Gastroesophageal sphincter (tissue), 3 donors: ENCODE data around the gene RANBP3.

ENCODE experiments used
- POLR2A ChIP-seq, 2 donors: fragments of 450-650 bp; IDR thresholded peaks; one replicate each; pipeline ENCODE4 v1.6.1; 2017; ENCODE audit warnings: antibody characterized with exemption in 2 of 2, mild to moderate bottlenecking in 2 of 2, moderate library complexity in 1 of 2
- TF ChIP-seq, protein P1 (sequence below), 4 experiments: fragments of 200-600 bp in 2 of 4; fragments of 450-650 bp in 2 of 4; sonication (generic) in 1 of 4; IDR thresholded peaks; one replicate each; pipeline ENCODE4 v1.5.1; 2017 to 2019; ENCODE audit warnings: antibody characterized with exemption in 4 of 4, mild to moderate bottlenecking in 2 of 4, moderate library complexity in 2 of 4

DNA sequence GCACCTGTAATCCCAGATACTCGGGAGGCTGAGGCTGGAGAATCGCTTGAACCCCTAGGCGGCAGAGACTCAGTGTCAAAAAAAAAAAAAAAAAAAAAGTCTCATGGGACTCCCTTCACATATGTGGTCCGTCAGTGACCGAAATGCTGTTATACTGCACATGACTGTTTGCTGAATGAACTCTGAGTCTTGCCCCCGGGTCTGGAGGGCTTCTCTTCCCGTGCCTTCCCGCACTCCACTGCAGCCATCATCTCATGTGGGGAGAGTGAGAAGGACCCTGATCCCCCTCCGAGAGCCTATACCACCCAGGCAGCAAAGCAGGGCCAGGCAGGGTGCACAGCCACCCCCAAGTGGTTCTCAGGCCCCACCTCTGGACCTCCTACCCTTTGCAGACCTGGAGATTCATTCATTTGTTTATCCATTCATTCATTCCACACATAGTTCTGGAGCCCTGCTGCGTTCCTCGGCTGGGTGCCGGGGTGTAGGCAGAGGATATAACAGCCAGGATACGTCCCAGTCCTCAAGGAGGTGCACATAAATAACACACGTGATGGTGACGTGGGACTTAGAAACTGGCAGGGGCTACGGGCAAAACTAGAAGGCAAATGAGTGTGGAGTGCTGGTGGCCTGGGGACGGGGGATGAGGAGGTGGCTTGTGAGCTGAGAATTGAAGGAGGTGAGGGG is 88.5 kb downstream of the RANBP3 start:
- TF ChIP-seq, protein P1, sequence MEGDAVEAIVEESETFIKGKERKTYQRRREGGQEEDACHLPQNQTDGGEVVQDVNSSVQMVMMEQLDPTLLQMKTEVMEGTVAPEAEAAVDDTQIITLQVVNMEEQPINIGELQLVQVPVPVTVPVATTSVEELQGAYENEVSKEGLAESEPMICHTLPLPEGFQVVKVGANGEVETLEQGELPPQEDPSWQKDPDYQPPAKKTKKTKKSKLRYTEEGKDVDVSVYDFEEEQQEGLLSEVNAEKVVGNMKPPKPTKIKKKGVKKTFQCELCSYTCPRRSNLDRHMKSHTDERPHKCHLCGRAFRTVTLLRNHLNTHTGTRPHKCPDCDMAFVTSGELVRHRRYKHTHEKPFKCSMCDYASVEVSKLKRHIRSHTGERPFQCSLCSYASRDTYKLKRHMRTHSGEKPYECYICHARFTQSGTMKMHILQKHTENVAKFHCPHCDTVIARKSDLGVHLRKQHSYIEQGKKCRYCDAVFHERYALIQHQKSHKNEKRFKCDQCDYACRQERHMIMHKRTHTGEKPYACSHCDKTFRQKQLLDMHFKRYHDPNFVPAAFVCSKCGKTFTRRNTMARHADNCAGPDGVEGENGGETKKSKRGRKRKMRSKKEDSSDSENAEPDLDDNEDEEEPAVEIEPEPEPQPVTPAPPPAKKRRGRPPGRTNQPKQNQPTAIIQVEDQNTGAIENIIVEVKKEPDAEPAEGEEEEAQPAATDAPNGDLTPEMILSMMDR (IDR thresholded peaks at IDR 0.05): no peak
- no peak for TF ChIP-seq POLR2A (IDR thresholded peaks at IDR 0.05)
